Muscle of back (tissue), 13 donors: Measurements from ENCODE around the gene RPS19BP1. TPM values are rescaled to one million over a fixed set of nuclear protein-coding genes. Genes with fewer than 3 reads are reported as not detected.

ENCODE experiments used
- DNase-seq, 3 donors: peaks; one replicate each; pipeline versions ENCODE4 v3.0.0 to v3.0.0-alpha.2; 2013
- long read RNA-seq, 9 donors: transcript quantifications; one replicate each; lab custom pipeline, GENCODE V29; 2026
- polyA plus RNA-seq, 10 donors: library from polyadenylated mRNA; unstranded; fragments of 120-200 nt; gene quantifications; one replicate each; pipeline ENCODE4 v1.2.1, GENCODE V29; 2013; ENCODE audit not compliant: insufficient read length in 10 of 10

RPS19BP1 gene
- 10 to 100 TPM; 41.0 to 60.0 (median 50.7) TPM for polyA plus RNA-seq
- long read RNA-seq, donor 1, transcript RPS19BP1-201 (4 exons, 927 nt), result major isoform, 45 of 50 reads
- long read RNA-seq, donor 1, partial matches to known transcripts, result 0 of 50 reads
- long read RNA-seq, donor 1, other reads (novel, unspliced or antisense), result 0 of 50 reads
- long read RNA-seq, donor 2, transcript RPS19BP1-203 (3 exons, 852 nt), result minor isoform, 6 of 36 reads
- long read RNA-seq, donor 2, transcript RPS19BP1-201 (4 exons, 927 nt), result major isoform, 30 of 36 reads
- long read RNA-seq, donor 2, partial matches to known transcripts, result 0 of 36 reads
- long read RNA-seq, donor 2, other reads (novel, unspliced or antisense), result 0 of 36 reads
- long read RNA-seq, donor 3, partial matches to known transcripts, result 0 of 1 reads
- long read RNA-seq, donor 3, other reads (novel, unspliced or antisense), result 0 of 1 reads
- long read RNA-seq, donor 4, transcript RPS19BP1-201 (4 exons, 927 nt), result major isoform, 23 of 26 reads
- long read RNA-seq, donor 4, partial matches to known transcripts, result 0 of 26 reads
- long read RNA-seq, donor 4, other reads (novel, unspliced or antisense), result 0 of 26 reads
- long read RNA-seq, donor 5, transcript RPS19BP1-201 (4 exons, 927 nt), result major isoform, 34 of 37 reads
- long read RNA-seq, donor 5, partial matches to known transcripts, result 0 of 37 reads
- long read RNA-seq, donor 5, other reads (novel, unspliced or antisense), result 0 of 37 reads
- long read RNA-seq, donor 6, transcript RPS19BP1-201 (4 exons, 927 nt), result major isoform, 26 of 33 reads
- long read RNA-seq, donor 6, transcript RPS19BP1-203 (3 exons, 852 nt), result minor isoform, 5 of 33 reads
- long read RNA-seq, donor 6, partial matches to known transcripts, result 0 of 33 reads
- long read RNA-seq, donor 6, other reads (novel, unspliced or antisense), result 0 of 33 reads
- long read RNA-seq, donor 7, transcript RPS19BP1-203 (3 exons, 852 nt), result minor isoform, 5 of 28 reads
- long read RNA-seq, donor 7, transcript RPS19BP1-201 (4 exons, 927 nt), result major isoform, 22 of 28 reads
- long read RNA-seq, donor 7, partial matches to known transcripts, result 0 of 28 reads
- long read RNA-seq, donor 7, other reads (novel, unspliced or antisense), result 0 of 28 reads
- long read RNA-seq, donor 8, transcript RPS19BP1-203 (3 exons, 852 nt), result minor isoform, 5 of 23 reads
- long read RNA-seq, donor 8, transcript RPS19BP1-201 (4 exons, 927 nt), result major isoform, 18 of 23 reads
- long read RNA-seq, donor 8, partial matches to known transcripts, result 0 of 23 reads
- long read RNA-seq, donor 8, other reads (novel, unspliced or antisense), result 0 of 23 reads
- long read RNA-seq, donor 9, partial matches to known transcripts, result 0 of 5 reads
- long read RNA-seq, donor 9, other reads (novel, unspliced or antisense), result 0 of 5 reads

GRCh38 chr22:39532215-39533073, at the start of gene RPS19BP1:
Gene RPS19BP1 (minus strand): TSS chr22:39532748. CDS start chr22:39532738, 10 bp downstream.
- peak; percentile 100 for DNase-seq

DNA sequence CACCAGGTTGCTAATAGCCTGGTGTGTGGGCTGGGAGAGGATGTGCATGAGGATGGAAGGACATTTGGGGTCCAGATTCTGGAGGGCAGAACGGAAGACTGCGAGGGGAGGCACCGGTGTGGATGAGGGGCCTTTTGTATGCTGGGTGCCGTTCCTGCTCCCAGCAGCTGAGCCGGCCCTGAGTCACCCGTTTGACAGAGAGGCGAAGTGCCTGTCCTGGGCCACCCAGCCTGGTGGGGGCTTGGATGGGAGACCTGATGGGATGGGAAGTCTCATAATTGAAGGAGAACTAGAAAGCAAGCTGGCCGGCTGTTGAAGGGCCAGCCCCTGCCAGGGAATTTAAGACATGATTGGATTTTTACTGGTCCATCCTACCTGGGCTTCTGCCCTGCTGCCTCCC, 48.8 kb upstream of the RPS19BP1 start:
- no peak for DNase-seq

DNA sequence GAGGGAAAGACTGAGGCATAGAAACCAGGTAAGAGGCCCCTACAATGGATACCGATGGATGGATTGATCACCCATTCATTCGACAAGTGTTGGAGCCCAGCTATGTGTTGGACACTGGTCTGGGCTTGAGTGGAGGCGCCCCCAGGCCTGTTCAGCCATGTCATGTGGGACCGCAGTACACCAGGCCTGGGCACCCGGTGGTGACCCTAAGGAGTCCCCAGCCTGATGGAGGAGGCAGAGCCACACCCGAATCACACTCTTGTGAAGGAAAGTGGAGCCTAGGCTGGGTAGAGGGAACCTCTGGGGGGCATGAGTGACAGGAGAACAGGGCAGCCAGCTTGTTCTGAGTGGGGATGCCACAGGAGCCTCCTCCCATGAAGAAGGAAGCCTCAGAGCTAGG, 48.2 kb upstream of the RPS19BP1 start:
- DNase-seq, result no peak

- DNase-seq, result peak; percentile 53 to 87 (median 79)
Measured at GRCh38 chr22:39580006-39580441, 47.5 kb upstream of the RPS19BP1 start.

- no peak for DNase-seq
Measured at GRCh38 chr22:39577900-39578299, 45.4 kb upstream of the RPS19BP1 start.

DNA sequence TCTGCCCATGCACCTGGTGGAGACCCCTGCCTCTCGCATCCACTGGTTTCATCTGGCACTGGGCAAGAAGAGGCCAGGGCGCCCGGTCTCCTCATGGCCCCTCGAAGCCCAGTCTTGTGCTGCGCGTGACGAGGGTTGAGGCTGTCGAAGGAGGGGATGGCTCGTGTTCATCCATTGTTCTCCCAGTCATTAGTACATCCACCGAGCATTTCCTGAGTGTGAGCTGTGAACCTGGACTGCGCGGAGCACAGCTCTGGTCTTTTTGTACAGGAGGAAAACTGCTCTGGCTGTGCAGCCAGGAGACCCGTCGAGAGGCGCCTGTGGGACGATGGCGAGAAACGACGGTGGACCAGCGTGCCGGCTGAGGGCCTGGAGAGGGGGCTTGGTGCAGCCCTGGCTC, 44.8 kb upstream of the RPS19BP1 start:
- DNase-seq, result no peak

DNA sequence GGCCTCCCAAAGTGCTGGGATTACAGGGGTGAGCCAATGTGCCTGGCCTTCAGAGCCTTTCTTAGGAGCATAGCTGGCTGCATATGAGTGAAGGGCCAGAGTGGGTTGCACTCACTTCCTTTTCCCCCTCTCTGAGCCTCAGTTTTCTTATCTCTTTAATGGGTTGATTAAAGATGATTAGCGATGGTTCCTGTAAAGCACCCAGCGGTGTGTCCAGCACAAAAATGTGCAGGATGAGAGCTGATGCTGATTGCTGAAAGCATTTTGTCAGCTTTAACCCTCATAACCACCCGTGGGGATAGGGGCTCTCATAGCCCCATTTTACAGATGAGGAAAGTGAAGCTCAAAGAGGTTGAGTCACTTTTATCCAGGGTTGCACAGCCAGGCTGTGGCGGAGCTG, 43.5 kb upstream of the RPS19BP1 start:
- no peak for DNase-seq

- no peak for DNase-seq
Measured at GRCh38 chr22:39575552-39575825, 42.9 kb upstream of the RPS19BP1 start.

DNA sequence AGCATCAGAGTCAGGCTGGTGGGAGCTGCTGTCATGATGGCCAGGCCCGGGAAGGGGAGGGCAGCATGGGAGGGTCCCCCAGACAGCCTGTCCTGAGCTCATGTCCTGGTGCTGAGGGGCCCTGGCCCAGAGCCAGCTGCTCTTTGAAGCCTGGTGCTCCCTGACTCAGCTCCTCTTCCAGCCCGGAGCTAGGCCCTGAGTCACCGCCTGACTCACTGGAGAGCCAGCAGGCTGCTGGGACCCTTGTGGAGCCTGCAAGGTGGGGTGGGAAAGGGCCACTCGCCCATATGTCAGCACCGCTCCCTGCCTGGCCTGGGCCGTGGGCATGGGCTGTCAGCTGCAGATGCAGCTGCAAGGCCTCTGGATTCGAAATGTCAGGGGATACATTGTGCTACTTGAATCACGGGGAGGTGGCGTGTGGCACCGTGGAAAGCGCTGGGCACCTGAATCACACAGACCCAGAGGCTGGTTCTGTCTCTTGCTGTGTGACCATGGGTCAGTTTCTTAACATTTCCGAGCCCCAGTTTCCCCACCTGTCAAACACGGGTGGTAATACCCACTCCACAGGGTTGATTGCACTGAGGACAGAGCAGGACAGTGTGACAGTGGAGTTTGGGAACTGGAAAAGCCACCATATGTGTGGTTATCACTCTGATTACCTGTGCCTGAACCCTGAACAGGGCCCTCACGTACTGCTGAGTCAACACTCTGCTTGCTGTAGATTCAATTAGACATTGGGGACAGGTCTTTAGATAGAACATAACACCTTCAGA, 42.4 kb upstream of the RPS19BP1 start:
- peak in 1 of 3 donors; percentile 73 for DNase-seq

- no peak for DNase-seq
Measured at GRCh38 chr22:39571538-39571937, 39.0 kb upstream of the RPS19BP1 start.

DNA sequence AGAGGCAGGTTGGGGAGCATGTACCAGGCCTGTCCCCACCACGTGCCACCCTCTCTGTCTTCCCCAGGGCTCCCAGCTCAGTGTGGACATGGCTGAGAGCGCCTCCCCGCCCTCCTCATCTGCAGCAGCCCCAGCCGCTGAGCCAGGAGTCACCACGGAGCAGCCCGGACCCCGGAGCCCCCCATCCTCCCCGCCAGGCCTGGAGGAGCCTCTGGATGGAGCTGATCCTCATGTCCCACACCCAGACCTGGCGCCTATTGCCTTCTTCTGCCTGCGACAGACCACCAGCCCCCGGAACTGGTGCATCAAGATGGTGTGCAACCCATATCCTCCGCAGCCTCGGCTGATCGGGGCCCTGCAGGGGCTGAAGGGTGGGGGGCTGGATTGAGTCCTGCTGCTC, 38.1 kb upstream of the RPS19BP1 start, which contains the start of gene CACNA1I:
Gene CACNA1I, plus strand, starts transcription at position 89 of the 400 bp plus-strand sequence. Its CDS starts 0 bp downstream, at position 89.
- no peak for DNase-seq

DNA sequence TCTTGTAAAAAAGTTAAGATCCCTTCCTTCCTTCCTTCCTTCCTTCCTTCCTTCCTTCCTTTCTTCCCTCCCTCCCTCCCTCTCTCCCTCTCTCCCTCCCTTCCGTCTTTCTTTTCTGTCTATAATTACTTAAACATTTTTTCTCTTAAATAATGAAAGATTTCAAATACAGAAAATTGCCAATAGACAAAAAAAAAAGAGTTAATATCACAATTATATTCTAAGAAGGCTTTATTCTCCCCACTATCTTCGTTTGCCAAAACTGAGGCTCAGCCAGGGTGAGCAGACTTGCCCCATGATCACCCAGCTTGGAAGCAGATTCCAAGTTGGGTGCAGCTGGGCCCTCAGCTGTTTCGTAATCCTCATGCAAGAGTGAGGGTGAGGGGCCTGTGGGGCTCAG, 37.7 kb upstream of the RPS19BP1 start:
- DNase-seq, result no peak

DNA sequence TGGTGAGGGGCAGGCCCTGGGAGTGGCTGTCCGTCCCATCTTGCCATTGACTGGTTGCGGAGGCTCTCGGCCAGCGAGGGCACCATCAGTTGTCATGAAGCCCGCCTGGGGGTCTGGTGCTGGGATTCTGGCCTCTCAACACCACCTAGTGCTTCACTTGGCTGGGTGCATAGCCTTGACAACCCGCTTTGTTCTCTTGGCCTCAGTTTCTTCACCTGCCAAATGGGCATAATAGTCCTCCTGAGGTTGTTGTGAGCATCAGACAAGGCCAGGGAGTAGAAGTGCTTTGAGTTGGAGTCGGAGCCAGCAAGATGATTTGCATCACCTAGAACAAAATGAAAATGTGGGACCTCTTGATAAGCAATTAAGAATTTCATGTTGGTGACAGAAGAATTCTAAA, 36.5 kb upstream of the RPS19BP1 start:
- DNase-seq, result no peak

DNA sequence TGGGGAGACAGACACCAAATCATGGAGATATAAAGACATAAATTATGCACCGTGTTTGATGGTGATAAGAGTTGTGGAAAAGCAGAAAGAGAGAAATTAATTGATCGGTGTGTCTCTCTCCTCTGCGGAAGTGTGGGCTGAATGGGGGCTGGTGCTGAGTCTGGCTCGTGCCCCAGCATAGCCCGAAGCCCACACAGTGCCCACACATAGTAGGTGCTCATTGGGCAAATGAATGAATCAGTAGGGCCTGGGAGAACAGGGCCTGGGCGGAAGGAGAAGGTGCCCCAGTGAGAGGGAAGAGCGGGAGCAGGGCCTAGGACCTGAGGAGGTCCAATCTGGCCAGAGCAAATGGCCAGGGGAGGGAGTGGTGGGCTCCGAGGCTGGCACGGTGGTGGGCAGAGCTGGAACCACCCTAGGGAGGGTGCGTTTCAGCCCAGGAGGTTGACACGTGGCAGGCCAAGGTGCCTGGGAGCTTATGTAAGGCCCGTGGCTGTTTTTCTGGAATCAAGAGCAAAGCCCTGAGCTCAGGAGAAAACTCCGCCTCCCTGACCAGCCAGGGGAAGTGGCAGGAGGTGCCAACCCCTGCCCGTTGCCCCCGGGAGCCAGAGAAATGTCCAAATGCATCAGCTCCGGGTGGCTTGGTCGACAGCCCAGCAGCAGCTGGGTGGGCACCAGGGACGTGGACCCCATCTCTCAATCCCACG, 35.9 kb upstream of the RPS19BP1 start:
- no peak for DNase-seq

GRCh38 chr22:39567135-39567946, 34.8 kb upstream of the RPS19BP1 start:
- DNase-seq, result no peak

DNA sequence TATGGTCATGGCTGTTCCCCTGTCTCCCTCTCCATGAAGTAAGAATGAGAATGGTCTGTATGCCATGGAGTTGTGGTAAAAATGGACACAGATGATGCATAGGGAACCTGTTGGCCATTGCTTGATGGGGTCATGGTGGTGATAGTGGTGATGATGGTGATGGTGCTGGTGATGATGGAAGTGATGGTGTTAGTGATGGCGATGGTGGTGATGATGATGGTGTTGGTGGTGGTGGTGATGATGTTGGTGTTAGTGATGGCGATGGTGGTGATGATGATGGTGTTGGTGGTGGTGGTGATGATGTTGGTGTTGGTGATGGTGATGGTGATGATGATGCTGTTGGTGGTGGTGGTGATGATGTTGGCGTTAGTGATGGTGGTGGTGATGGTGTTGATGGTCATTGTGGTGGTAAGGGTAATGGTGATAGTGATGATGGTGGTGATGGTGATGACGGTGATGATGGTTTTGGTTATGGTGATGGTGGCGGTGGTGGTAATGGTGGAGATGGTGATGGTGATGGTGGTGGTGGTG, 32.9 kb upstream of the RPS19BP1 start:
- no peak for DNase-seq

DNA sequence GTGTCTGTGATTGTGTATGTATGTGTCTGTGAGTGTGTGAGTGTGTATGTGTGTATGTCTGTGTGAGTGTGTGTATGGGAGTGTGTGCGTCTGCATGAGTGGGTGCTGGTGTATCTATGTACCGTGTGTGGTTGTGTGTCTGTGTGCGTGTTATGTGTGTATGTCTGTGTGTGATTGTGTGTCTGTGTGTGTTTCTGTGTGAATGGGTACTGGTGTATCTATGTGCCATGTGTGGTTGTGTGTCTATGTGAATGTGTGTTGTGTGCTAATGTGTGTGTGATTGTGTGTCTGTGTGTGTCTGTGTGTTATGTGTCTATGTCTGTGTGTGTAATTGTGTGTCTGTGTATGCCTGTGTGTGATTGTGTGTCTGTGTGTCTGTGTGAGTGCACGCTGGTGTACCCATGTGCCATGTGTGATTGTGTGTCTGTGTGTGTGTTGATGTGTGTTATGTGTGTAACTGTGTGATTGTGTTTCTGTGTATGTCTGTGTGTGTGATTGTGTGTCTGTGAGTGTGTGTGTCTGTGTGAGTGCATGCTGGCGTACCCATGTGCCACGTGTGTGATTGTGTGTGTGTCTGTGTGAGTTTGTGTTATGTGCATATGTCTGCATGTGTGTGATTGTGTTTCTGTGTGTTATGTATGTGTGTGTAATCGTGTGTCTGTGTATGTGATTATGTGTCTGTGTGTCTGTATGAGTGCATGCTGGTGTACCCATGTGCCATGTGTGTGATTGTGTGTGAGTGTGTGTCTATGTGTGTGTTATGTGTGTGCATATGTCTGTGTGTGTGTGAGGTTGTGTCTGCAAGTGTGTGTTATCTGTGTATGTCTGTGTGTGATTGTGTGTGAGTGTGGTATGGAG, 31.3 kb upstream of the RPS19BP1 start:
- no peak for DNase-seq
